AG04449 (cell line): ENCODE measurements around the gene AFF3.

ENCODE experiments used
- CTCF ChIA-PET: fragments of 350-600 bp; formaldehyde crosslinking; extraction: SDS; loops from one replicate; lab custom pipeline; 2021; ENCODE audit warnings: antibody characterized with exemption; lab: Yijun Ruan, JAX
- POLR2A ChIA-PET: fragments of 400-600, 350-600 bp; formaldehyde crosslinking; extraction: SDS; loops from one replicate; lab custom pipeline; 2020; ENCODE audit warnings: antibody characterized with exemption, inconsistent platforms; lab: Yijun Ruan, JAX
- DNase-seq: peaks from one replicate; pipeline ENCODE4 v3.0.0-alpha.2; 2010; ENCODE audit warnings: low read depth, low spot score
- H3K4me3 ChIP-seq: 2 replicates; pipeline ENCODE4 v1.5.1; 2011; ENCODE audit warnings: low read depth, mild to moderate bottlenecking, control low read depth, low read length
- CTCF ChIP-seq: IDR thresholded peaks from one replicate; pipeline ENCODE4 v1.5.1; 2011; ENCODE audit warnings: mild to moderate bottlenecking, moderate library complexity, low read length, control low read depth, inconsistent platforms; ENCODE audit not compliant: insufficient read depth; ENCODE audit errors: missing control alignments

AFF3 gene

GRCh38 chr2:99707592-99707991, 434.8 kb downstream of the AFF3 start:
- ChIA-PET POLR2A (interaction anchor here (0.6 kb wide), 1 partner anchor 11 kb away, joined by 3 read pairs; no protein-coding TSS in a partner anchor), CTCF (no interaction called here)

GRCh38 chr2:99706735-99707134, 435.7 kb downstream of the AFF3 start:
- H3K4me3 ChIP-seq, result no peak overlapping the region
- no peak for TF ChIP-seq CTCF
- ChIA-PET POLR2A (no interaction called here), CTCF (no interaction called here)
- DNase-seq, result no peak

More at GRCh38 chr2:99707592-99707991, 434.8 kb downstream of the AFF3 start:
- H3K4me3 ChIP-seq, result no peak overlapping the region
- DNase-seq, result no peak
- no peak for TF ChIP-seq CTCF

- ChIA-PET POLR2A (no interaction called here), CTCF (interaction anchor here (1.2 kb wide), 1 partner anchor 24 kb away, joined by 4 read pairs; no protein-coding TSS in a partner anchor)
- no peak for DNase-seq
- no peak for TF ChIP-seq CTCF
- H3K4me3 ChIP-seq, result no peak overlapping the region
Measured at GRCh38 chr2:99701503-99701902, 440.9 kb downstream of the AFF3 start.

- H3K4me3 ChIP-seq, result no peak overlapping the region
- ChIA-PET CTCF (interaction anchor here (1.2 kb wide), 1 partner anchor 25 kb away, joined by 4 read pairs; no protein-coding TSS in a partner anchor), POLR2A (no interaction called here)
- DNase-seq, result no peak
- no peak for TF ChIP-seq CTCF
Measured at GRCh38 chr2:99700482-99701398, 441.6 kb downstream of the AFF3 start.

- TF ChIP-seq CTCF, result no peak
- ChIA-PET CTCF (interaction anchor here (0.8 to 1.3 kb wide), 4 partner anchors 138 to 543 kb away, joined by 3 to 4 read pairs (median 3); no protein-coding TSS in a partner anchor), POLR2A (interaction anchor here (0.6 to 1.5 kb wide), 3 partner anchors 17 to 111 kb away, joined by 4 to 14 read pairs (median 12); no protein-coding TSS in a partner anchor)
- H3K4me3 ChIP-seq, result no peak overlapping the region
- DNase-seq, result no peak
Measured at GRCh38 chr2:99698896-99699295, 443.5 kb downstream of the AFF3 start.
